HEK293 (cell line): ENCODE results near the gene OPALIN.

Experiments
- CTCF ChIP-seq: fragments of 450-650 bp; formaldehyde crosslinking; IDR thresholded peaks from 2 replicates; pipeline ENCODE4 v1.5.1; 2016; ENCODE audit warnings: missing biosample characterization, missing genetic modification characterization
- KLF16 ChIP-seq: fragments of 450-650 bp; formaldehyde crosslinking; IDR thresholded peaks from 2 replicates; pipeline ENCODE4 v1.5.1; 2017; ENCODE audit warnings: missing biosample characterization, missing genetic modification characterization
- PBX3 ChIP-seq: sonication (generic); formaldehyde crosslinking; IDR thresholded peaks from 2 replicates; pipeline ENCODE4 v1.8.1; 2022; ENCODE audit warnings: mild to moderate bottlenecking, moderate library complexity, missing genetic modification reagents
- REST ChIP-seq: fragments of 450-650 bp; formaldehyde crosslinking; IDR thresholded peaks from 2 replicates; pipeline ENCODE4 v1.5.1; 2016; ENCODE audit warnings: missing biosample characterization, missing genetic modification characterization
- ZNF184 ChIP-seq: fragments of 450-650 bp; IDR thresholded peaks from 2 replicates; pipeline ENCODE4 v1.5.1; 2018; ENCODE audit warnings: missing biosample characterization, mild to moderate bottlenecking, missing genetic modification characterization
- ZNF266 ChIP-seq: fragments of 450-650 bp; formaldehyde crosslinking; IDR thresholded peaks from 2 replicates; pipeline ENCODE4 v1.5.1; 2016; ENCODE audit warnings: missing biosample characterization, missing genetic modification characterization, low read depth
- ZNF530 ChIP-seq: fragments of 450-650 bp; formaldehyde crosslinking; IDR thresholded peaks from 2 replicates; pipeline ENCODE4 v1.5.1; 2016; ENCODE audit warnings: low read depth, missing biosample characterization, missing genetic modification characterization
- ZNF561 ChIP-seq: fragments of 450-650 bp; IDR thresholded peaks from 2 replicates; pipeline ENCODE4 v1.5.1; 2018; ENCODE audit warnings: missing biosample characterization, missing genetic modification characterization, borderline replicate concordance
- ZNF571 ChIP-seq: fragments of 450-650 bp; formaldehyde crosslinking; IDR thresholded peaks from 2 replicates; pipeline ENCODE4 v1.5.0; 2017; ENCODE audit warnings: missing biosample characterization, missing genetic modification characterization
- ZNF707 ChIP-seq: fragments of 450-650 bp; formaldehyde crosslinking; IDR thresholded peaks from 2 replicates; pipeline ENCODE4 v1.5.1; 2016; ENCODE audit warnings: missing biosample characterization, missing genetic modification characterization

- no peak for TF ChIP-seq ZNF561
- no peak for TF ChIP-seq CTCF
- TF ChIP-seq ZNF530 (tag by site-specific recombination) = no peak
- no peak for TF ChIP-seq ZNF707
- TF ChIP-seq PBX3 (CRISPR knock-in tag) = no peak
- TF ChIP-seq ZNF266 (tag by site-specific recombination) = no peak
- no peak for TF ChIP-seq ZNF571 (tag by site-specific recombination)
- no peak for TF ChIP-seq ZNF184 (tag by site-specific recombination)
- no peak for TF ChIP-seq REST (tag by site-specific recombination)
- no peak for TF ChIP-seq KLF16
Measured at GRCh38 chr10:96345222-96345621, 13.6 kb downstream of the OPALIN start.
